NOMO-1 treated with DMSO at 0.1 percent for 48 hours (cell line): ENCODE data around the gene MAP3K20.

Experiments
- DNase-seq: peaks from one replicate; lab custom pipeline; 2025; ENCODE audit not compliant: unreplicated experiment; lab: John Stamatoyannopoulos, UW

MAP3K20 gene

GRCh38 chr2:173226899-173227698, 151.5 kb downstream of the MAP3K20 start:
- DNase-seq: no peak

DNA sequence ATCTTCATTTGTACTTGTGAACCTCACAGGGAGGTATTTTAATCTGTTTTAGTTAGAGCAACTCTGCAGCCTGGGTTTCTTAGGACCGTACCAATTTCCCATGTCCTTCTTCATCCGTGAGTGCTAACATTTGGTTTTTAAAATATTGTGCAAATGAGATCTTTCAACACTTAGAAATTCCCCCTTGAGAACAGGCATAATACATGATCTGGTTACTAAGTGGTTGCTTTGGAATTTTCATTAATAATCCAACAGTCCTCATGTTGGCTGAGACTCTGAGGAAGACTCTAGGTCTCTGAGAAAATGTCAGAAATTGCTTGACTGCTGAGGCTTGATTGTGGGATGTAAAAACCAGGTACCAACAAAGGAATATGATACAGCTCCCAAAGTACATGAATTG, 153.4 kb downstream of the MAP3K20 start:
- DNase-seq: no peak

- DNase-seq: no peak
Observed at GRCh38 chr2:173230181-173230580, 154.5 kb downstream of the MAP3K20 start.

DNA sequence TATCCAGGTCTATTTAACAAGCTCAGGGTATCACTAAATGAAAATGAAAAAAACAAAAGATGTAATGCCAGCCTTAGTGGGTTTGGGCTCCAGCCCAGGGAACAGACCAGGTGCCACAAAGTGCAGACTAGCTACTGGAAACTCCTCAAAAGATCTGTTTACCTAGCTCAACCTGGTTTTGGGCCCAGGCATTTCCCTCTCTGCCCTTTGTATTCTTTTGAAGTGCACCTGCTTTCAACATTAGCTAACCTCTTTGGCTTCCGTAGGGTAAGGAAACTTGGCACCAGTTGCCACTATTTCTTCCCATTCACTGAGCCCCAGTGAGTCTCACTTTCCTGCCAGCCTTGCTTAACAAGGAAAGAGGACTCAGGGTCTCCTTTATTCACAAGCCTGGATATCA, 155.4 kb downstream of the MAP3K20 start:
- DNase-seq: no peak

DNA sequence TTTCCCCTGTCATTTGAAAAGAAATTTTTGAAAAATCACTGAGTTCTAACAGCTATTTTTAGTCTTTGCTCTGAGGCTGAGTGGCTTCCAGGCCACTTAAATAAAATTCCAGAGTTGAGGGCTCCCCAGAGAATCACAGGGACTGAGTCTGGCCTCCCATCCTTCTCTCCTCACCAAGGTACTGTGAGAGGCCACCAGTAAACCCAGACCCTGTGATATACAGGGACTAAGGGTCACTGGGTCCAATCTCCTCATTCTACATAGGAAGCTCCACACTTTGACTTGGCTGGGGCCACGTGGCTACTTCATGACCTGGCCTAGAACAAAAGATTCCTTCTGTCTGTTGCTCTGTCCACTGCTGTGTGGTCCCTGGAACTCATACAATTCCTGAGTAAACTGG, 155.8 kb downstream of the MAP3K20 start:
- no peak for DNase-seq

DNA sequence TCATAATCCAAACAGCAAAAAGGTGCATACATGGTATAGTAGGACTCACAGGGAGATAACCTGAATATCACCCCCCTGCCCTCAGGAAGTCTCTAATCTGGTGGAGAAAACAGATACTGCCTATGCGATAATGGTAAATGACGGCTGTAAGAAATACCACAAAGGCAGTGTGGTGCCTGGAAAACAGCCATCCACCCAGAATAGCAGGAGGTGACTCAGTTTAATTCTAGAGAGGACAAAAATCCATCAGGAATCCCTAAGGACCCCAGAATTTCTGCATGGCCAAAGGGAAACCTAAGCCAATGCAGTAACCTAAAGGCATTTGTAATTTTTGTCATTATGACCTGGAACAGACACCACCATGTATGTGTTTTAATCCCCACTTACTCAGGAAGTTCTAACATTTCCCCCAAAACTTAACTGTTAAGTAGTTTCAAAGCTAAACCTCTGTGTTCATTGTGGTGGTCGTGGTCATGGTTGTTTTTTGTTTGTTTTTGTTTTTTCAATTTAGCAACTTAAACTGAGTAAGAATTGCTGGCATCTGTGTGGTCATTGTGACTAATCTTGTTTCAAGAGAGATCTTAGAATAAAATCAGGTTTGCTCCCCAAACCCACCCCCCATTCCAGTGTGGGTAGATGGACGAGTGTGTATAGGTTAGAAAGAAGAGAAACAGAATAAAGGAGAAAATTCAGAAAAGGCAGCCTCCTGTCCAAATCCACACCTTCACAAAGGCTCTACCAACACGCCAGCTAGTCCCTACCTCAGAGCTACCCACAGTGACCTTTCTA, 157.5 kb downstream of the MAP3K20 start:
- DNase-seq: no peak

DNA sequence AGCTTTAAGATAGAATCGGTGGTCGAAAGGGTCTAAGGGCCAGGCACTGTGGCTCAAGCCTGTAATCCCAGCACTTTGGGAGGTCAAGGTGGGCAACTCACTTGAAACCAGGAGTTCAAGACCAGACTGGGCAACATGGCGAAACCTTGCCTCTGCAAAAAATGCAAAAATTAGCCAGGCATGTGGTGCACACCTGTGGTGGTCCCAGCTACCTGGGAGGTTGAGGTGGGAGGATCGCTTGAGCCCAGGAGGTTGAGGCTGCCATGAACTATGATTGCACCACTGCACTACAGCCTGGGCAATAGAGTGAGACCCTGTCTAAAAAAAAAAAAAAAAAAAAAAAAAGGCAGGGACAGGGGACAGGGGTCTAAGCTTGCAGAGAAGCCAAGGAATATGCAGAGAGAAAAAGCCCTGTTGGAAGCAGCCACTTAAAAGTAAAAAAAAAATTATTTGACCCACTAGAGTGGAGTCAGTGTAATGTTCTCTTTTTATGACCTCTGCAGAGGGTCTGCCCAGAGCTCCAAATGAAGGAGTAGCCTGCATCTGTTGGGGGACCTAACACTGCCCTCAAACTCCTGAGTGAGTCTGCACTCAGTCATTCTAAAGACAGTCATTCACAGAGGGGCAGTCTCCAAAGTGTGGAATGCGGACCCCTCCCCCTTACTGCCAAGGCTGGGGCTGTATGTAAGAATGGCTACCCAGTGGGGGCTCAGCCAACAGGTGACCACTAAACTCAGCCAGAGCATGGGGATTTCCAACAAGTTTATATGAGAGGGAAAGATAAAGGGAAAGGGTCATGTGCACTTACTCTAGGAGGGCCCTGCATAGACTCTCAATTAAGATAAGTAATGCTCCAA, 160.5 kb downstream of the MAP3K20 start:
- DNase-seq: no peak

- no peak for DNase-seq
Observed at GRCh38 chr2:173238385-173238784, 162.7 kb downstream of the MAP3K20 start.

- DNase-seq: no peak
Observed at GRCh38 chr2:173238831-173239230, 163.2 kb downstream of the MAP3K20 start.

DNA sequence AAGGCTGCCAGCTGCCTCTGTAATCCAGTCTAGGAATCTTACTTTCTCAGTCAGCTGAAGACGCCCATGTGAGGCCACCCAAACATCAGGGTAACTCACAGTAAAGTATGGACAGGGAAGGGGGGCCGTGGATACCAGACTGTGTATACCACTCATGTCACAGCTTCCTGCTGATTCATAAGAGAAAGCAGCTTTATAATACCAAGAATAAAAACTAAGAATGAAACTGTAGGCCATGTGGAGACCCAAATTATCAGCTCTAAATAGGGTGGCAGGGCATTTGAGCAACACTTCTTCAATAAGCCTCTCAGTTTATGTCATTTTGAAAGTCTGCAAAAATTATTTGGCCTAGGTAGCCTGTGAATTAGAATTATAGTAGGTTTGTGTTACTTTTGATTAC, 164.0 kb downstream of the MAP3K20 start:
- no peak for DNase-seq

DNA sequence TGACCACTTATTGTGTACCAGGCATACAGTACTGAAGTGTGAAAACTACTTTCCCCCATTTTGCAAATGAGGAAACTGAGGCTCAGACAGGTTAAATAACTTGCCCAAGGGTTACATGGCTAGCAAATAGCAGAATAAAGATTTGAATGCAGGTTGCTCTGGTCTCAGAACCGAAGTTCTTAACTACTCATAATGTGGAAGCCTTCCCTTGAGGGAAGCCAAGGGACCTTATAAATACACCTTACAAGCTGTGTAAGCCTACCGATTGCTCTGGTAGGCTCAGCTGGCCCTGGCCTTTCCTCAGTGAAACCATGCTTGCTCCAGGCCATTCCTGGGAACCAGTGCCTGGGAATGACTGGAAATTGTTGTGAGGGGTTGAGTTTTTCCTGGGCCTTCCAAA, 164.4 kb downstream of the MAP3K20 start:
- no peak for DNase-seq

- no peak for DNase-seq
Observed at GRCh38 chr2:173241643-173242042, 166.0 kb downstream of the MAP3K20 start.

GRCh38 chr2:173247156-173247555, 171.5 kb downstream of the MAP3K20 start:
- DNase-seq: no peak

DNA sequence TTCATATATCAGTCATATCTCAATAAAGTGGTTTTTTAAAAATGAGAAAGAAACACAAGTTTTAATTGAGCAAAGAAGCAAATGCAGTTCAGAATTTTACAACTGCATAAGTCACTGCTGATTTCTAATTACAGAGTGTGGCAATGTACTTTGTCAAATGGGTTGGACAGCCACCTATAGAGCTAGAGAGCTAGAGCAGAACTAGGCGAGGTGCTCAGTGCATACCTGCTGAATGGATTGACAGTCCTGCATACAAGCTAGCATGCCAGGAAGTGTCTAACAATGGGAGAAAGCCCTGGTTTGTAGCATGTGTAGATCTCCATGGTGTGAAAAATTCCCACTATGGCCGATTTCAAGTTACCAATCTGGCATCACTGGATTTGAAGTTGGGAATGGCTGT, 172.7 kb downstream of the MAP3K20 start:
- DNase-seq: no peak

GRCh38 chr2:173249661-173250641, 174.3 kb downstream of the MAP3K20 start:
- peak; percentile 16 for DNase-seq

DNA sequence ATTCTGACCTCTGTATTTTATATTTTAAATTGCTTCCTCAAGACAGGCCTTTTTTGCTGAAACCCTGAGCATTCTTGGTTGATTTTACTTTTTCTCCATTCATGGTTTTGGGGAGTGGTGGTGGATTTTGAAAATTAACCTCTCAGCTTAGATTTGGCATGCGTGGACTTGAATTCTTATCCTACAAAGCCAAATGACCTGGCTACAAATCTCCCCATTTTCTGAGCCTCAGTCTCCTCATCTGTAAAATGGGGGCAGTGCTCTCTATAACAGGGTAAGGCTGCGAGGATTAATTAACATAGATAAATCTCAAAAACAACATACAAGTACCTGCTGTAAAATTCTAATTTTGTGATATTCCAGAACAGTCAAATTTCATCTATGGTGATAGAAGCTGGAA, 175.6 kb downstream of the MAP3K20 start:
- DNase-seq: no peak

GRCh38 chr2:173252581-173252980, 176.9 kb downstream of the MAP3K20 start:
- DNase-seq: no peak

DNA sequence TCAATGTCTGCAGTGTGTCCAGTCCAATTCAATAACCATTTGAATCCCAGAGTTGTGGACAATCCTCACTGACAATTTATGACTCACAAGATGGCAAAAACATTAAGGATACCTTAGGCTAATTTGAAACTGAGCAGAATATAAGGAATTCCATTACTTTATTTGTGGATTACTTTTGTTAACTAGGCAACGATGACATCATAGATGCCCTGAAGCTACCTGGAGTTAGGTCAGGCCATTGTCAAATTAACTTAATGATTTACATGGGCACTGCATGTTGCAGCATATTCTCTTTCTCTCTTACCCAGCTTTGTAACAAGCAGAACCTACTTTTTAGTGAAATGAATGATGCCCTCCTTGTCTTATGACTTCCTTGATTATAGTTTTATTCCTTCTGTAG, 179.0 kb downstream of the MAP3K20 start:
- DNase-seq: no peak

GRCh38 chr2:173258701-173259100, 183.1 kb downstream of the MAP3K20 start:
- no peak for DNase-seq

DNA sequence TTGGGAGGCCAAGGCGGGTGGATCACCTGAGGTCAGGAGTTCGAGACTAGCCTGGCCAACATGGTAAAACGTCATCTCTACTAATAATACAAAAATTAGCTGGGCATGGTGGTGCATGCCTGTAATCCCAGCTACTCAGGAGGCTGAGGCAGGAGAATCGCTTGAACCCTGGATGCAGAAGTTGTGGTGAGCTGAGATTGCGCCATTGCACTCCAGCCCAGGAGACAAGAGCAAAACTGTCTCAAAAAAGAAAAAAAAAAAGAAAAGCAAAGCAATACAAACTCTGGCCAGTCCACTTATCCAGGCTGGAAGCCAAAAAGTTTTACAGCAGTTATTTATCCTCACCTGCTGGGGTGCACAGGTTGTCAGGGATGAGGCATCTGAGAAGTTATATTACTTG, 186.7 kb downstream of the MAP3K20 start:
- peak; percentile 26 for DNase-seq
